ENCODE results near the gene HMGB1. TPM values are rescaled to one million over a fixed set of nuclear protein-coding genes. Genes with fewer than 3 reads are reported as not detected.

HMGB1 gene
- total and polyA plus RNA-seq, 8 donors, result 29.5 to 479 (median 339) TPM

GRCh38 chr13:30442926-30443325, 22.8 kb downstream of the HMGB1 start:
- H3K36me3 ChIP-seq, result no peaks in the 10 kb centered on the region
- H3K27me3 ChIP-seq, result no peaks in the 10 kb centered on the region
- H3K9me3 ChIP-seq, result no peaks in the 10 kb centered on the region
- no peak overlapping the region for H3K4me3 ChIP-seq
- TF ChIP-seq CTCF (IDR thresholded peaks at IDR 0.05) (no peak), EP300 (IDR thresholded peaks at IDR 0.05) (no peak), POLR2AphosphoS5 (IDR thresholded peaks at IDR 0.05) (no peak), POLR2A (IDR thresholded peaks at IDR 0.05) (no peak)
- intact Hi-C loops (cut with DNase I; ENCODE audit: low total_unique reads), result no loop called here
- H3K27ac ChIP-seq, result no peak overlapping the region
- DNase-seq, result no peak
- WGBS, 5 donors, result 49 to 73% (median 59%) methylated on average over 5 of the region's 5 CpGs
- peaks cover 5 to 18% (median 16%) of the 10 kb centered on the region in 4 donors for H3K4me1 ChIP-seq

- intact Hi-C loops (cut with DNase I; ENCODE audit: low total_unique reads), result no loop called here
- no peaks in the 10 kb centered on the region for H3K27me3 ChIP-seq
- no peak overlapping the region for H3K4me3 ChIP-seq
- no peak for DNase-seq
- H3K27ac ChIP-seq, result no peak overlapping the region
- H3K4me1 ChIP-seq, result peaks cover 5 to 13% (median 11%) of the 10 kb centered on the region in 4 donors
- WGBS, 5 donors, result 55 to 77% (median 67%) methylated on average over 8 of the region's 8 CpGs
- no peaks in the 10 kb centered on the region for H3K36me3 ChIP-seq
- TF ChIP-seq POLR2AphosphoS5 (IDR thresholded peaks at IDR 0.05) (no peak), CTCF (IDR thresholded peaks at IDR 0.05) (no peak)
- no peaks in the 10 kb centered on the region for H3K9me3 ChIP-seq
Observed at GRCh38 chr13:30440910-30441703, 24.6 kb downstream of the HMGB1 start.

DNA sequence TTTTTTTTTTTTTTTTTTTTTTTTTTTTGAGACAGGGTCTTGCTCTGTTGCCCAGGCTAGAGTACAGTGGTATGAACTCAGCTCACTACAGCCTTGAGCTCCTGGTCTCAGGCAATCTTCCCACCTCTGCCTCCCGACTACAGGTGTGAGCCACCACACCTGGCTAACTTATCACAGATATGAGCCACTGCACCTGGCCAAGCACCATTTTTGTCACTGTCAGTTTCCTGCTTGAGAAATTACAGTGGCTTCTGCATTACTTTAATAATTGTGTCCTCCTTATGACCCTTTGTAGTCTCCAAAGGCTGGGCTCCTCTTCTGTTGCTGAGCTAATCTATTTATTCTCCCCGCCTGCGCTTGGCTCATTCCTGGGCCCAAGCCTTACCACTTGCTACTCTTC, 27.4 kb downstream of the HMGB1 start:
- no peaks in the 10 kb centered on the region for H3K4me1 ChIP-seq
- H3K4me3 ChIP-seq, result no peak overlapping the region
- intact Hi-C loops (cut with DNase I; ENCODE audit: low total_unique reads), result no loop called here
- TF ChIP-seq POLR2A (IDR thresholded peaks at IDR 0.05) (no peak), CTCF (IDR thresholded peaks at IDR 0.05) (no peak), EP300 (IDR thresholded peaks at IDR 0.05) (no peak), POLR2AphosphoS5 (IDR thresholded peaks at IDR 0.05) (no peak)
- no peak overlapping the region for H3K27ac ChIP-seq
- no peaks in the 10 kb centered on the region for H3K27me3 ChIP-seq
- 87 to 100% (median 93%) methylated on average over 3 of the region's 3 CpGs for WGBS, 5 donors
- DNase-seq, result no peak
- no peaks in the 10 kb centered on the region for H3K9me3 ChIP-seq
- H3K36me3 ChIP-seq, result no peaks in the 10 kb centered on the region

GRCh38 chr13:30437177-30437576, 28.6 kb downstream of the HMGB1 start:
- no peaks in the 10 kb centered on the region for H3K9me3 ChIP-seq
- H3K27me3 ChIP-seq, result no peaks in the 10 kb centered on the region
- TF ChIP-seq CTCF (IDR thresholded peaks at IDR 0.05), result no peak
- TF ChIP-seq POLR2A (IDR thresholded peaks at IDR 0.05), result no peak
- no peak for TF ChIP-seq POLR2AphosphoS5 (IDR thresholded peaks at IDR 0.05)
- TF ChIP-seq EP300 (IDR thresholded peaks at IDR 0.05), result no peak
- no peak overlapping the region for H3K27ac ChIP-seq
- intact Hi-C loops (cut with DNase I; ENCODE audit: low total_unique reads), result no loop called here
- H3K4me3 ChIP-seq, result no peak overlapping the region
- DNase-seq, result no peak
- no peaks in the 10 kb centered on the region for H3K4me1 ChIP-seq
- H3K36me3 ChIP-seq, result no peaks in the 10 kb centered on the region
- WGBS, 5 donors, result 73 to 90% (median 83%) methylated on average over 8 of the region's 8 CpGs

Data from stomach (tissue), 9 donors.